Hepatocyte (in vitro differentiated cells): ENCODE data around the gene BRD2. TPM values are rescaled to one million over a fixed set of nuclear protein-coding genes. Genes with fewer than 3 reads are reported as not detected.

ENCODE experiments used
- DNase-seq: peaks from one replicate; pipeline ENCODE4 v3.0.0-alpha.2; 2016; ENCODE audit warnings: low spot score
- H2AFZ ChIP-seq: fragments of 200-600 bp; sonication (generic); 2 replicates; pipeline ENCODE4 v1.6.0; 2016; ENCODE audit warnings: antibody characterized with exemption, mild to moderate bottlenecking
- H3K27ac ChIP-seq: fragments of 200-600 bp; sonication (generic); 2 replicates; pipeline ENCODE4 v1.5.1; 2016; ENCODE audit warnings: mild to moderate bottlenecking
- H3K27me3 ChIP-seq: fragments of 200-600 bp; sonication (generic); 2 replicates; pipeline ENCODE4 v1.6.1; 2016
- H3K36me3 ChIP-seq: fragments of 200-600 bp; sonication (generic); replicated peaks from 2 replicates; pipeline ENCODE4 v1.5.1; 2016; ENCODE audit warnings: low read depth; ENCODE audit not compliant: insufficient read depth
- H3K4me1 ChIP-seq: fragments of 200-600 bp; sonication (generic); 2 replicates; pipeline ENCODE4 v1.5.1; 2016; ENCODE audit warnings: mild to moderate bottlenecking, moderate library complexity; ENCODE audit not compliant: insufficient read depth
- H3K4me2 ChIP-seq: fragments of 200-600 bp; sonication (generic); 2 replicates; pipeline ENCODE4 v1.6.0; 2016
- H3K4me3 ChIP-seq: fragments of 200-600 bp; sonication (generic); 2 replicates; pipeline ENCODE4 v1.5.1; 2016; ENCODE audit warnings: mild to moderate bottlenecking
- H3K79me2 ChIP-seq: fragments of 200-600 bp; sonication (generic); 2 replicates; pipeline ENCODE4 v1.6.0; 2017; ENCODE audit warnings: mild to moderate bottlenecking
- H3K9me2 ChIP-seq: fragments of 200-600 bp; sonication (generic); replicated peaks from 2 replicates; pipeline ENCODE4 v1.6.0; 2017; ENCODE audit warnings: mild to moderate bottlenecking; ENCODE audit not compliant: insufficient read depth
- H3K9me3 ChIP-seq: fragments of 200-600 bp; sonication (generic); 2 replicates; pipeline ENCODE4 v1.5.1; 2016; ENCODE audit warnings: low read depth, mild to moderate bottlenecking
- H4K20me1 ChIP-seq: fragments of 200-600 bp; sonication (generic); 2 replicates; pipeline ENCODE4 v1.6.0; 2016; ENCODE audit warnings: mild to moderate bottlenecking; ENCODE audit not compliant: insufficient read depth, poor library complexity, severe bottlenecking
- CTCF ChIP-seq: fragments of 200-600 bp; sonication (generic); IDR thresholded peaks from 2 replicates; pipeline ENCODE4 v1.5.1; 2016; ENCODE audit warnings: antibody characterized with exemption, mild to moderate bottlenecking; ENCODE audit not compliant: poor library complexity
- EZH2 ChIP-seq: fragments of 200-600 bp; sonication (generic); IDR thresholded peaks from 2 replicates; pipeline ENCODE4 v1.6.1; 2016; ENCODE audit warnings: antibody characterized with exemption, mild to moderate bottlenecking, borderline replicate concordance
- EZH2phosphoT487 ChIP-seq: fragments of 200-600 bp; sonication (generic); IDR thresholded peaks from one replicate; pipeline ENCODE4 v1.6.1; 2018; ENCODE audit warnings: antibody characterized with exemption, mild to moderate bottlenecking, low read depth, moderate library complexity; ENCODE audit not compliant: unreplicated experiment, severe bottlenecking
- WGBS: methylation state at CpG from one replicate; pipeline ENCODE4 v1.1.6; 2016; ENCODE audit warnings: low lambda C conversion rate; ENCODE audit errors: missing lambda C conversion rate; 5-methylcytosine and 5-hydroxymethylcytosine counted together
- polyA plus RNA-seq: library from polyadenylated mRNA; unstranded; fragments of >200 nt; fragmentation: Nextera tagmentation; extraction: Ambion mirVana; gene quantifications from 2 replicates; pipeline ENCODE4 v1.2.1, GENCODE V29; 2016
- total RNA-seq: library from RNA; depleted of rRNA; stranded (reverse); fragments of >200 nt; gene quantifications from 2 replicates; pipeline ENCODE4 v1.2.3, GENCODE V29; 2014

Gene BRD2
- total and polyA plus RNA-seq, 2 experiments from 2014 or later: 106 to 133 TPM

- H4K20me1 ChIP-seq: peaks cover 33% of the 10 kb centered on the region
- peak overlapping the region; percentile 60 for H3K27ac ChIP-seq
- H3K4me1 ChIP-seq: peaks cover 31% of the 10 kb centered on the region
- peak; percentile 92 for DNase-seq
- H3K79me2 ChIP-seq: peaks cover 10% of the 10 kb centered on the region
- H3K9me3 ChIP-seq: no peaks in the 10 kb centered on the region
- H3K4me3 ChIP-seq: no peak overlapping the region
- WGBS: 13% methylated on average over 9 of the region's 9 CpGs
- peaks cover 6% of the 10 kb centered on the region for H3K36me3 ChIP-seq
- H3K27me3 ChIP-seq: no peaks in the 10 kb centered on the region
- TF ChIP-seq CTCF (peak; percentile 92), EZH2 (no peak)
- no peak overlapping the region for H2AFZ ChIP-seq
- peak overlapping the region; percentile 17 for H3K4me2 ChIP-seq
- H3K9me2 ChIP-seq: no peaks in the 10 kb centered on the region
These were observed 16.4 kb downstream of the BRD2 start for GRCh38 chr6:32984622-32985389.

GRCh38 chr6:32989368-32989767 lies 21.0 kb downstream of the BRD2 start:
- no peak overlapping the region for H3K27ac ChIP-seq
- no peaks in the 10 kb centered on the region for H4K20me1 ChIP-seq
- no peak for TF ChIP-seq EZH2
- no peak for TF ChIP-seq EZH2phosphoT487
- no peak for TF ChIP-seq CTCF
- H3K9me2 ChIP-seq: no peaks in the 10 kb centered on the region
- no peaks in the 10 kb centered on the region for H3K79me2 ChIP-seq
- H3K4me3 ChIP-seq: no peak overlapping the region
- H3K4me1 ChIP-seq: peaks cover 2% of the 10 kb centered on the region
- DNase-seq: no peak
- H3K9me3 ChIP-seq: no peaks in the 10 kb centered on the region
- WGBS: 88% methylated on average over 1 of the region's 1 CpG
- no peak overlapping the region for H2AFZ ChIP-seq
- no peaks in the 10 kb centered on the region for H3K27me3 ChIP-seq
- H3K36me3 ChIP-seq: no peaks in the 10 kb centered on the region
- no peak overlapping the region for H3K4me2 ChIP-seq

- Histone ChIP-seq H3K4me3 (no peak overlapping the region), H3K79me2 (no peaks in the 10 kb centered on the region), H3K4me1 (no peaks in the 10 kb centered on the region), H3K4me2 (no peak overlapping the region), H3K27me3 (peaks cover 9% of the 10 kb centered on the region), H3K9me2 (no peaks in the 10 kb centered on the region), H2AFZ (no peak overlapping the region), H3K36me3 (no peaks in the 10 kb centered on the region), H3K27ac (no peak overlapping the region), H3K9me3 (no peaks in the 10 kb centered on the region), H4K20me1 (no peaks in the 10 kb centered on the region)
- 82% methylated on average over 4 of the region's 4 CpGs for WGBS
- no peak for TF ChIP-seq EZH2phosphoT487
- no peak for TF ChIP-seq CTCF
- TF ChIP-seq EZH2: no peak
- DNase-seq: no peak
These were observed 23.6 kb downstream of the BRD2 start for GRCh38 chr6:32991972-32992371.
